HG03280 (cell line): ENCODE measurements around the gene ALDH3B2.
A peak's percentile ranks its signal among the peaks of the same experiment; 100 is the strongest.
"Not testable (repeated sequence)": the region's sequence is repeated elsewhere in the genome, so short reads cannot be mapped to it uniquely, and the experiment has no call there.

ENCODE experiments used
- ATAC-seq: cut with Tn5 transposase; IDR thresholded peaks from one replicate; pipeline ENCODE4 v1.9.1; 2021; ENCODE audit warnings: mild to moderate bottlenecking, moderate library complexity; ENCODE audit not compliant: unreplicated experiment

ALDH3B2 gene

GRCh38 chr11:67662835-67663531 lies 11.4 kb downstream of the ALDH3B2 start:
- ATAC-seq, result no peak

- ATAC-seq, result no peak
These were observed 12.1 kb downstream of the ALDH3B2 start for GRCh38 chr11:67662142-67662834.

DNA sequence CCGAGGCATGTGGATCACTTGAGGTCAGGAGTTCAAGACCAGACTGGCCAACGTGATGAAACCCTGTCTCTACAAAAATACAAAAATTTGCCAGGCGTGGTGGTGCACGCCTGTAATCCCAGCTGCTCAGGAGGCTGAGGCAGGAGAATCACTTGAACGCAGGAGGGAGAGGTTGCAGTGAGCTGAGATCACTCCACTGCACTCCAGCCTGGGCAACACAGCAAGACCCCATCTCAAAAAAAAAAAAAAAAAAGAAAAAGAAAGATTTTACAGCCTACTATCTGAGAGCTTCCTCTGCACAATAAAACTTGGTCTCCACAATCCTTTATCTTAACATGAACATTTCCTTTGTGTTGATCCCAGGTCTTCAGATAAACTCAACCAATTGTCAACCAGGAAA lies 13.7 kb downstream of the ALDH3B2 start:
- not testable (repeated sequence) for ATAC-seq

DNA sequence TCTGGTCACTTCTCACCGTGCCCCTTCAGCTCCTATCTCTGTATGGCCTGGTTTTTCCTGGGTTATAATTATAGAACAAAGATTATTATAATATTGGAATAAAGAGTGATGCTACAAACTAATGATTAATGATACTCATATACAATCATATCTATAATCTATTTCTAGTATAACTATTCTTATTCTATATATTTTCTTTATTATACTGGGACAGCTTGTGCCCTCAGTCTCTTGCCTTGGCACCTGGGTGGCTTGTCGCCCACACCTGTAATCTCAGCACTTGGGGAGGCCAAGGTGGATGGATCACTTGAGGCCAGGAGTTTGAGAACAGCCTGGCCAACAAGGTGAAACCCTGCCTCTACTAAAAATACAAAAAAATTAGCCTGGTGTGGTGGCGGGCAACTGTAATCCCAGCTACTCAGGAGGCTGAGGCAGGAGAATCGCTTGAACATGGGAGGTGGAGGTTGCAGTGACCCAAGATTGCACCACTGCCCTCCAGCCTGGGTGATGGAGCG lies 14.7 kb downstream of the ALDH3B2 start:
- ATAC-seq, result not testable (repeated sequence)

DNA sequence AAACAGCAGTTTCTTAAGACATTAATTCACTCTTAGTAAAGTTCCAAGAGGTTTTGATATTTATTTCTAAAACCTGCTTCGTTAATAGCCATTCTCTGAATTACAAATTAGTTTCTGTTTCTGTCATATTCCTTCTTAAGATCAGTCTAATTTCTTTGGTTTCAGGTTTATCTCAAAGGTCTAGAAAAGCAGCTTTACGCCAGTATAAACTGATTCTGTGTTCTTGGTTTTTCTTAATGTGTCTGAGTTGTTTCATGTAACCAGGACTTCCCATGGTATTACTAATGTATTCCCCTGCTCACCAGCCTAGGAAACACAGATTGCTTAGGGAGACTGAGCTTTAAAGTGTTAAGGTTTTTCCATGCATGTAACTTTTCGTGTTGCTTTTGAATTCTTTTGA lies 17.1 kb downstream of the ALDH3B2 start:
- ATAC-seq, result no peak

DNA sequence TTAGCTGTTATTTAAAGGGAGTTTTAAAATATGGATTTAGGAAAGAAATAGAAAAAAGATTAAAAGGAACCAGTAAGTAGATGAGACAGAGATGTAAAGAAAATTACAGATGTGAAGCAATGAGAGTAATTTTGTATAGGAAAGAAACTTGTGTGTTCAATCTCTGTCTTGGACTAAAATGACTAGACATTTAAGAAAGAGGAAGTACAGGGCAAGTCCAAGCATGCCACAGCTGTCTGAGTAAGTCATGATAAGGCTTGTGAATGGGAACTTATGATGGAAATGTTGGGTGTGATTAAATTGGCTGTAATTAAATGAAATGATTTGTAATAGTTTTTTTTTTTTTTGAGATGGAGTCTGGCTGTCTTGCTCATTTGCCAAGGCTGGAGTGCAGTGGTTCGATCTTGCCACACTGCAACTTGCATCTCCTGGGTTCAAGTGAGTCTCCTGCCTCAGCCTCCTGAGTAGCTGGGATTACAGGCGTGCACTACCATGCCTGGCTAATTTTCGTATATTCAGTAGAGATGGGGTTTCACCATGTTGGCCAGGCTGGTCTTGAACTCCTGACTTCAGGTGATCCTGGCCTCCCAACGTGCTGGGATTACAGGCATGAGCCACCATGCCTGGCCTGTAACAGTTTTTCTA lies 18.0 kb downstream of the ALDH3B2 start:
- no peak for ATAC-seq

GRCh38 chr11:67654225-67654624 lies 20.2 kb downstream of the ALDH3B2 start:
- ATAC-seq, result no peak

DNA sequence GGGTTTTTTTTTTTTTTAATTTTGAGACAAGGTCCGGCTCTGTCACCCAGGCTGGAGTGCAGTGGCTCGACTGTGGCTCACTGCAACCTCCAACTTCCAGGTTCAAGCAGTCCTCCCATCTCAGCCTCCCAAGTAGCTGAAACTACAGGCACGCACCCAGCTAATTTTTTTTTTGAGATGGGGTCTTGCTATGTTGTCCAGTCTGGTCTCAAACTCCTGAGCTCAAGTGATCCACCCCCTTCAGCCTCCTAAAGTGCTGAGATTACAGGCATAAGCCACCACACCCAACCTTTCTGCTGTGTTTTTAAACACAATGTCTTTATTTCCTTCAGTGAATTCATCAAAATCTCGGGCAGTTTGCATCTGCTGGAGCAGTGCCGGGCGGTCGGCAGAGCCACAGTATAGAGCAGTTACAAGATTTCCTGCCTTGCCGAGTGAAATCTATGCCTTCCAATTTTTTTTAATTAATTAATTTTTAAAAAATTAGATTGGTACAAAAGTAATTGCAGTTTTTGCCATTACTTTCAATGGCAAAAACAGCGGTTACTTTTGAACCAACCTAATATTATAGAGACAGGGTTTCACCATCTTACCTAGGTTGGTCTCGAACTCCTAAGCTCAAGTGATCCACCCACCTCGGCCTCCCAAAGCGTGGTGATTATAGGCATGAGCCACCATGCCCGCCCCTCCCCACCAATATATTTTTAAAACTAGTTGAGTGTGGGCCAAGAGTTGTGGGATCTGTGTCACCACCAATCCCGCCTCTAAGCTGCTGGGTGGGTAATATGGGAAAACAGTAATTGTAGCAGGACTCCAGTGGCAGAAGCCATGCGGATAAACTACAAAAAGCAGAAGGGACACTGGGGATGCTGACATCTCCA lies 21.2 kb downstream of the ALDH3B2 start:
- ATAC-seq, result no peak

- ATAC-seq, result no peak
These were observed 22.2 kb downstream of the ALDH3B2 start for GRCh38 chr11:67651976-67652781.

DNA sequence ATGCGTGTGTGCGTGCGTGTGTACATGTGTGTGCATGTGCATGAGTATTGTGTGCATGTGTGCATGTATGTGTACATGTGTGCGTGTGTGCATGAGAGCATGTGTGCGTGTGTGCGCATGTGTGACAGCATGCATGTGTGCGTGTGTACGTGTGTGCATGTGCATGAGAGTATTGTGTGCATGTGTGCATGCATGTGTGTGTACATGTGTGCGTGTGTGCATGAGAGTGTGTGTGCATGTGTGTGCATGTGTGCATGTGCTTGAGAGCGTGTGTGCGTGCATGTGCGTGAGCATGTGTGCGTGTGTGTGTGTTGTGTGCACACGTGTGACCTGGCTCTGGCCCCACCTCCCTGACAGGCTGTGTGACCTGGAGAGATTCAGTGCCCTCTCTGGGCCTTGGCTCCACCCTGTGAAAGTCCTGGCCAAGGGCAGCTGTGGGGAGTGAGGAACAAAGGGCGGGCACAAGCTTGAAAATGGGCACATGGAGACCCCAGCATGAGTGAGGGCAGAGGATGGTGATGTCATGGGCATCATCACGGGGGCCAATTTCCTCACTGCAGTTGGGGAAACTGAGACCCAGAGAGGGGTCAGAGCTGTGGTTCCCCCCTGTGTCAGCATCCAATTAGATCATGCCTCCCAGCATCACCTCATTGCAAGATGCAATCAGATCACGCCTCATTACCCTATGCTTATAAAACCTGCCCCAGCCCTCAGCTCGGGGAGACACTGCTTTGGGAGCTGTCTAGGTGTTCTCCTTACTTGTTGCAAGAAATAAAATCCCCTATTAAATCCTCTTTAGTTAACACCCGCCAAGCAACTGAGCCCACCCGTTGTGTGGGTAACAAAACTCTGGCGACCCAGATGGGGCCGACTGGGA lies 24.6 kb downstream of the ALDH3B2 start:
- no peak for ATAC-seq

DNA sequence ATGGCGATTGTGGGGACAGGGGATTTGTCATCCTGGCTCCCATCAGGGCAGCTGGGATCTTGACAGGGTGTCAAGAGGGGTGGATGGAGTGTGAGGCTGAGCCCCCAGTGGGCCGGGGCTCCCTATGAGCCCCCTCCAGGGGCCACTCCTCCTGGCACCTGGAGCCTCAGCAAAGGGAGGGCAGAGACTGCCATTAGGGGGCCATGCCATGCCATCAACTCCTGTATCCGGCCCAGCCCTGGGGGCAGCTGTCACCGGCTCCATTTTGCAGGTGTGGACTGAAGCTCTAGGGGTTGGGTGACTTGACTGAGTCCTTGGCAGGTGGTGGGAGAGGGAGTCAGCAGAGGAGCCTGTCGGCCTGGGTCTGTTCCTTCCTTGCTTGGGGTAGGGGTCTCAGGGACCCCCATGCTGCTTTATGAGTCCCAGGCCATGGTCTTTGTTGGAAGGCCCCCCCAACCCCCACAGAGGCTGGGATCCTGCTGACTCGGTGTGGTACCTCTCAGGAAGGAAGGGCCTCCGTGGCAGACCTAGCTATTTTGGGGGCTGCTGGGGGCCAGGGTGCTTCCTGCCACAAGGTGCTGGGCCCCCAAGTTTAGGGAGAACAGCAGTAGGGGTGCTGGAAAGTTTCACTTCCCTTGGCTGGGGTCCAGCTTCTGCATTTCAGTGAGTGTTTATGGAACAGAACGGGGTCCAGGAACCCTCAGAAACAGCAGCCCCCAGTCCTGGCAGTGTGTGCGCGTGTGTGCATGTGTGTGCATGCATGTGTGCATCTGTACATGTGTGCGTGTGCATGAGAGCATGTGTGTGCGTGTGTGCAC lies 25.4 kb downstream of the ALDH3B2 start:
- no peak for ATAC-seq

DNA sequence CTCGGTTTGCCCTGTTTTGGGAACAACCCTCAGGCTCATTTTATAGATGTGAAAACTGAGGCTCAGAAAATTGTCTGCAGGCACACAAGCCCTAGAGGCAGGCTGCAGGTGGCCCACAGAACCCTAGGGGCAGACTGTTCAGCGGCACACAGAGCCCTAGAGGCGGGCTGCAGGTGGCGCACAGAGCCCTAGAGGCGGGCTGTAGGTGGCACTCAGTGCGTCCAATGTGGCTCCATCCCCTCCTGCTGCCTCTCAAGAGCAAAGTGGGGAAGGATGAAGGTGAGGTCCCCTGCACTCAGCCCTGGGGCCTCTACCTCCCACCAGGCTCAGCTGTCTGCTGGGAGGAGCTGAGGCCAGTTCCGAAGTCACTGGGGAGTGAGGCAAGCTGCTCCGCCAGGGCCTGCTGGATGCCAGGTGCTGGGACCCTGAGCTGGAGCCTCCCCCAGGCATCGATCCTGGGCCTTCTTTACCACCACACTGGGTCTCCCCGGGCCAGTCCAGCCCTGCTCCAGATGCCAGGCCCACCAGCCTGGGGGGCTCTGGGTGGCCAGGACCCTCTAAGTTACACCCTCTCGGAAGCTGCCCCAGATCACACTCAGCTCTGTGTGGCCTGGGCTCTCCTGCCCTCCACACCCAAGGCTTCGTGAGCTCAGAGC lies 26.2 kb downstream of the ALDH3B2 start:
- peak; percentile 60 for ATAC-seq

GRCh38 chr11:67647471-67647870 lies 27.0 kb downstream of the ALDH3B2 start:
- ATAC-seq, result no peak

GRCh38 chr11:67646535-67647336 lies 27.7 kb downstream of the ALDH3B2 start:
- ATAC-seq, result no peak

GRCh38 chr11:67645521-67646461 lies 28.6 kb downstream of the ALDH3B2 start:
- ATAC-seq, result no peak
